Activated T-cell treated with anti-CD3 and anti-CD28 coated beads for 48 hours (primary cell): ENCODE results near the gene PSMA4.
"Not testable (repeated sequence)": the region's sequence is repeated elsewhere in the genome, so short reads cannot be mapped to it uniquely, and the experiment has no call there.

Experiments used
- DNase-seq: peaks from one replicate; pipeline ENCODE4 v3.0.0-alpha.2; 2020; ENCODE audit warnings: low read depth

PSMA4 gene

DNA sequence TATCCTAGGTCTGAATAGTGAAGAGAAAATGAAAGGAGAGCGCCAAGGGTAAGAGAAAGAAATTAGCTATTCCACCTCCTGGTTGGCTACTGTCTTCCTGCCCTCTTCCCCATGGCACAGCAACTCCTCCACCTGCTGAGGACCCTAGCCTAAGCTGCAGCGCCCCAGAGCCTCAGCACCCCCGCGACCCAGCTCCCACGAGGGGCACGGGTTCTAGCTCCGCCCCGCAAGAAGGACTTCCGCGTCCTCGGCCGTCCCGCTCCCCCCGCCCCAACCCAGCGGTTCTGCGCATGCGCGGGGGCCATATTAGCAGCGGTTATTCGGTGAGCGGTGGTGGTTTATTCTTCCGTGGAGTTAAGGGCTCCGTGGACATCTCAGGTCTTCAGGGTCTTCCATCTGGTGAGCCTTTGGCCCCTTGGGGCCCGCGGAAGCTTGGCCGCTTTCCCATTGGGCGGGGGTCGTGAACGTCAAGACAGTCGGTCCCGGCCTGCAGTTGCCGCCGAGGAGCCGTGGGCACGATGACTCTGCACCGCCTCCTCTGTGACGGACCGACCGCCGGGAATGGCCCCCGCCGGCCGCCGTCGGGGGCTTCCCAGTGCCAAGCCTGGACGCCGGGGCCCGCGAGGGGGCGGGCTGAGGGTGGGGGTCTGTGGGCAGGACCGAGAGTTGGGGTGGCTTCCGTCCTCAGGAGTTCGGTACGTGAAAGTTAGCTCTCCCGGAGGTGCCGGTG, at the start of gene PSMA4:
Gene PSMA4, plus strand, starts transcription at position 304 of the 730 bp plus-strand sequence. CDS start 1,484 bp downstream, outside the sequence.
- peak; percentile 92 for DNase-seq

DNA sequence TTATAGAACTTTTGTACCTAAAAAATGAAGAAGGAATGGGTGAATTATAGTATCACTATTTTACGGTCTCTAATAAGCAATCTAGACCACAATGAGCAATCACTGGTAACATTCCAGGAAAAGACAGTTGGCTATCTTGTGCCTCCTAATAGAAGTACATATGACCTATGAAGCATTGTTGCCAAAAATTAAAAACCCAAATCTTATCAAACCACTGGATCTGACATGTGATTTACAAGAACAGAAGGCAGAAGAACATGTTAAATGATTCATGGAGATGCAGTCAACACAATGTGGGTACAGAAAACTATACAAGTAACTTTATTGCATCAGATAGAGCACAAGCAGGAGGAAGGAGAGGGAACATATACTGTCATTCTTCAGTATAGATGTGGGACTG, 47.4 kb upstream of the PSMA4 start:
- DNase-seq: no peak

DNA sequence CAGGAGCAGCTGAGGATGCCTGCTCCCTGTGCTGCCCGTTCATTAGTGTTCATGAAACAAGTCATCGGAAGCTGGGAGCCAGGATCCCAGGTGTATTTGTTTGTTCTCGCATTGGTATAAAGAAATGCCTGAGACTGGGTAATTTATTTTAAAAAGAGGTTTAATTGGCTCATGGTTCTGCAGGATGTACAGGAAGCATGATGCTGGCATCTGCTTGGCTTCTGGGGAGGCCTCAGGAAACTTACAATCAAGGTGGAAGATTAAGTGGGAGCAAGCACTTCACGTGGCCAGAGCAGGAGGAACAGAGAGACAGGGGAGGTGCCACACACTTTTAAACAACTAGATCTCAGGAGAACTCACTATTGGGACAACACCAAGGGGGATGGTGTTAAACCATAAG, 38.4 kb upstream of the PSMA4 start:
- no peak for DNase-seq

DNA sequence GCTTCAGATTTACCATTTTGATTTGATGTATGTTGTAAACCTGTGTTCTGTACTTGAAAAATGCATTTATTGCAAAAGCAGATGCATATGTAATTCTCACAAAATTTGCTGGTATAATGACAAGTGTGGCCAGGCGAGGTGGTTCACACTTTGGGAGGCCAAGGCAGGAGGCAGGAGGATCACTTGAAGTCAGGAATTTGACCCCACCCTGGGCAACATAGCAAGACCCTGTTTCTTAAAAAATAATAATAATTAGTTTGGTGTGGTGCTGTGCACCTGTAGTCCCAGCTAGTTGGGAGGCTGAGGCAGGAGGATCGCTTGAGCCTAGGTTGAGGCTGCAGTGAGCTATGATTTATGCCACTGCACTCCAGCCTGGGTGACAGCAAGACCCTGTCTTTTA, 37.6 kb upstream of the PSMA4 start:
- no peak for DNase-seq

DNA sequence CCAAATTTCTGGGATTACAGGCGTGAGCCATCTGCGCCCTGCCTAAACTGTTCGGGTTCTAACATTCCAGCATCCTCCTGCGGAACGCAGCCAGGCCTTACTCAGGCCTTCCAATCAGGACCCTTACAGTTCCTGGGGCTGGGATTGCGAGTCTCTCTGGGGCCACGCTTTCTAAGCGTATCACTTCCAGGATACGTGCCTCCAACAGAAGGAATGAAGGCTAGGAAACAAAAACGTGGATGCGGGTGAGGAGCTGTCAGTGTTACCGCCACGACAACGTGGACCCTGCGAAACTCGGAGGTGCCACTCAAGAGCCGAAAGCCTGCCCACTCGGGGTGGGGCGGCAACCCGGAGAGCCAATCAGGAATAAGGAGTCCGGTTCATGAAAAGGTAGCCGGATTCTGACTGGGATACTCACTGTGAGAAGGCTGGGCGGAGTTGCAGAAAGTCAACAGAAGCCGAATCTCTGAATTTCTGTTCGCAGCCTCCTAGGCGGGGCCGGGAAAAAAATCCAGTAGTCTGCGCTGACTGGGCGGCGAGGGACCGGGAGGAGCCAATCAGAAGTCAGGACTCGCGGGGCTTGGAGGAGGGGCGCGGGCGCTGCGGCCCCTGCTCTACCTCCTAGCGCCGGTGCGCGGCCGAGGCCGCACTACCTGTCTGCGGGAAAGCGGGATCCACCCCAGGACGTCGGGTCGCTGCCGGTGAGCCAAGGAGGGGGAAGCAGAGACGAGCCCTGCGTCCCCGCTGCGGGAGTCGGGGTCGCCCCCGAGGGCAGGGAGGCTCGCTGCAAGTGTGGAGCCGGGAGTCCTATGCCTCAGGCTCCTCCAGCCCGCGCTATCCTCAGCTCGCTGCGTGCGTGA, 33.0 kb upstream of the PSMA4 start, which contains the start of gene HYKK:
Gene HYKK, plus strand, starts transcription at position 607 of the 860 bp plus-strand sequence. CDS start 5,512 bp downstream, outside the sequence.
- peak; percentile 77 for DNase-seq

DNA sequence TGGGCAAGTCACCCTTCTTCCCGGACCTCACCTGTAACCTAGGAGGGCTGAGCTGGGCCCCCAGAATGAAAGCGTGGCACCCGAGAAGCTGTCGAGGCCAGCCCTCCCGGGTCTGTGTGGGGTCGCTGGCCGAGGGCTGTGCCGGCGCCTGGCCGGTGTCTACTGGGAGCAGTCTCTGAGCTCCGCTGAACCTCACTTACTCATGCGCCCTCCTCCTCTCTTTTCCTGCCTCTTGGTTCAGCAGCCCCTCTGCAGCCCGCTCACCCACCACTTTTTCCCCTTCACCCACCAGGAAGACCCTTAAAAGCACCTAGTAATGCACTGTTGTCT, 32.4 kb upstream of the PSMA4 start:
- DNase-seq: no peak

DNA sequence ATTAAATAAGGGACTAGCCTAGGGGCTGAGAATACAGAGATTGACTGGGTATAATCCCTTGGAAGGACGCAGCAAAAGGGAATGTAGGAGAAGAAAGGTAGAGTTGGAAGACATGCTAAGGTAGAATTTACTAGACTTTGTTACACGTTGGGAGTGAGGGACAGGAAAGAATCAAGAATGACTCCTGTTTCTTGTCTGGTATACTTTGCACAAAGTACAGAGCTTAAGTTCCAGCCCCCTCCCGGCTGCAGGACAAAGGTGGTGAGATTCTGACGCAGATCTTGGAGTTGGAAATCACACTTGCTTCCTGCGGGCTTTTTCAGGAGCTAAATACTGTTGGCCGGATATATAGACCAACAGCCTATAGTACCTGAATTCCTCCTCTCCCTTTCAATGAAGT, 32.0 kb upstream of the PSMA4 start:
- DNase-seq: no peak

DNA sequence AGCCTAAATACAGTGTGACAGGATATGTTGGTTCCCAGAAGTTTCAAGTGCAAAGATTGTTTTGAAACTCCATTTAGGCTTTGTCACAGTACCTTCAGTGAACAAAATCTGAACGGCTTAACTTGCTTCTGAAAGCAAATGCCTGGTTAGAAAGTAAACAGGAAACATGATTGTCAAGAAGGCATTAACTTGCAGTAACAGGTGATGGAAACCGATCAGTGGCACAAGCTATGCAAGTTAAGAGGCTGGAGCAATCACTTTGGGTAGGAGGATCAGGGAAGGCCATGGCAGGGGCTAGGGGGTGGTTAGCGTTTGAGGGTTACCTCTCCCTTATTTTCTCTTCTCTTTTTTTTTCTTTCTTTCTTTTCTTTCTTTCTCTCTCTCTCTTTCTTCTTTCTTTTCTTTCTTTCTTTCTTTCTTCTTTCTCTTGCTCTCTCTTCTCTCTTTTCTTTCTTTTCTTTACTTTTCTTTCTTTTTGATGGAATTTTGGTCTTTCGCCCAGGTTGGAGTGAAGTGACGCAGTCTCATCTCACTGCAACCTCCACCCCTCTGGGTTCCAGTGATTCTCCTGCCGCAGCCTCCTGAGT, 30.4 kb upstream of the PSMA4 start:
- no peak for DNase-seq

DNA sequence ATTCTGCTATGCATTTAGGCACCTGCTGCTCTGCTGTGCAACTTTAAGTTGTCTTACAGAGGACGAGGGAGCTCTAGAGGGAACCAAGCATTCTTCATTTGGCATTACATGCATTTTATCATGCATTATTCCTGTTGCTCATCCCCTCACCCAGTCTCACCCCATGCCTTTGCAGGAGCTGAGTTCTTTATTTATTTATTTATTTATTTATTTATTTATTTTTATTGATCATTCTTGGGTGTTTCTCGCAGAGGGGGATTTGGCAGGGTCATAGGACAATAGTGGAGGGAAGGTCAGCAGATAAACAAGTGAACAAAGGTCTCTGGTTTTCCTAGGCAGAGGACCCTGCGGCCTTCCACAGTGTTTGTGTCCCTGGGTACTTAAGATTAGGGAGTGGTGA, 20.2 kb upstream of the PSMA4 start:
- DNase-seq: not testable (repeated sequence)

DNA sequence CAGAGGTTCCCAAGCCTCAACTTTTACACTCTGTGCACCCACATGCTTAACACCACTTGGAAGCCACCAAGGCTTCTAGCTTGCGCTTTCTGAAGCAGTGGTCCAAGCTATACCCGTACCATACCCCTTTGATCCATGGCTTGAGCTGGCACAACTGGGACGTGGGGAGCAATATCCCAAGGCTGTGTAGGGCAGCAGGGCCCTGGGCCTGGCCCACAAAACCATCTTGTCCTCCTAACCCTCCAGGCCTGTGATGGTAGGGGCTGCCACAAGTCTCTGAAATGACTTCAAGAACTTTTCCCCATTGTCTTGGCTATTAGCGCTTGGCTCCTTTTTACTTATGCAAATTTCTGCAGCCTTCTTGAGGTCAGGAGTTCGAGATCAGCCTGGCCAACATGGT, 16.0 kb upstream of the PSMA4 start:
- DNase-seq: no peak

DNA sequence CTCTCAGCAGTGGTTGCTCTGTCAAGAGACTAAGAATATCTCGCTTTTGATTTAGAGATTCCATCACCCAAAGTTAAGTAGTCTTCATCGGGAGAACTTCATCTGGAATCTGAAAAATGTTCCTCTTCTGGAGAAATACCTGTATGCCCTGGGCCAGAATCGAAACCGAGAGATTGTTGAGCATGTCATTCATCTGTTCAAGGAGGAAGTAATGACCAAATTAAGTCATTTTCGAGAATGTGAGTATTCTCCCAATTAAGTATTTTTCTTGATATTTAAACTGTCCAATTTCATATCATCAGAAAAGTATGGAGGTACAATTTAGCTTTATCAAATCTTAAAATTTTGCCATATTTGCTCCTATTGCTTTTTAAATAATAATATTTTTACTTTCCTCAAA, 12.9 kb upstream of the PSMA4 start:
- DNase-seq: no peak

DNA sequence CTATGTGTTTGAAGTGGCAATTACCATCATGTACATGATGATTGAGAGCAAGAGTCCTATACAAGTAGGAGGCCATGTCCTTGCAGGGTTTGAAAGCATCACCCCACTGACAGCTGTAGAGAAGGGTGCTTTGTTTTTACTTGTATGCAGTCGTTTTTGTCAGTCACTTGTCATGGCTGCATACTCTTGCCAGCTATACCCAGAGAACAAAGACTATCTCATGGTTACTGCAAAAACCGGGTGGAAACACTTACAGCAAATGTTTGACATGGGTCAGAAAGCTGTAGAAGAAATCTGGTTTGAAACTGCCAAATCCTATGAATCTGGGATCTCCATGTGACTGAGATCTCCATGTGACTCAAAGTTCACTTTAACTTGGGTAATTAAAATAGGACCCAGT, 6.9 kb upstream of the PSMA4 start:
- no peak for DNase-seq

DNA sequence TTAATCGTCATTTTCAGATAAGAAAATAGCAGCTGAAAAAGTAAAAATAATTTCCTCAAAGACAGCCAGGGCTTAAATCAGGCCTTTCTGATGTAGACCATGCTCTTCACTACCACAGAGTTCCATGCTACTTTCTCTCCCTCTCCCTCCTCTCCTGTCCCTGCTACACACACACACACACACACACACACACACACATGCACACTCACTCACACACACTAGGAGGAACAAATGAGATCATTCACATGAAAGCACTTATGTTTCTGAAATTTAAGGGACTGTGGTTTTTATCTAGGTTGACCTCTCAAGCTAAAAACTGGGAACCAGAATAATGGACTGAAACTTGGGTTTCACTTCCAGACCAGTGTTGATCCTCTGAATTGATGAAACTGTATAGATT, 4.1 kb upstream of the PSMA4 start:
- no peak for DNase-seq

DNA sequence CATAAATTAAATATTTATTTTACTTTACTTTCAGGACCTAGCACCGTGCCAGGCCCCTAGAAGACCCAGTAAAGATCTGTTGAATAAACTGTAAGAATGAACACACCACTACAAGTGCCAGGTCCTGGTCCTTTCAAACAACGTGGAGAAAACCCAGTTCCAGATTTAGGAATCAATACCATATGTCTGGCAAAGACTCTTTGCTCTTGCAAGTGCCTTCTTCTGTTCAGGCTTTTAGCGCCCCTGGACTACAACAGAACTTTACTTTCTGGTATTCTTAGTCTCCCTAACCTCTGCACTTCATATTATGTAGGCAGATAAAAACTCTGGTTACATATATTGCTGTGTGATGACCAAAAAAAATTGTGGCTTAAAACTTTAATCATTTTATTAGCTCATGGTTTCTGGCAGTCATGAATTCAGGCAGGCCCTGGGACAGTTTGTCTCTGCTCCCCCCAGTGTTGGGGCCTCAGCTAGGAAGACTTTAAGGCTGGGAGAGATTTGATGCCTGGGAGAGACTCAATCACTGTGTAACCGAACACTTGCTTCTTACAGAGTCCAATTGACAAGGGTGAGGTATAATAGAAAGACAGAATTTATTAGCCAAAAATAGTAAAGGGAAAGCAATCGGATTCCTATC, 2.9 kb upstream of the PSMA4 start:
- no peak for DNase-seq

DNA sequence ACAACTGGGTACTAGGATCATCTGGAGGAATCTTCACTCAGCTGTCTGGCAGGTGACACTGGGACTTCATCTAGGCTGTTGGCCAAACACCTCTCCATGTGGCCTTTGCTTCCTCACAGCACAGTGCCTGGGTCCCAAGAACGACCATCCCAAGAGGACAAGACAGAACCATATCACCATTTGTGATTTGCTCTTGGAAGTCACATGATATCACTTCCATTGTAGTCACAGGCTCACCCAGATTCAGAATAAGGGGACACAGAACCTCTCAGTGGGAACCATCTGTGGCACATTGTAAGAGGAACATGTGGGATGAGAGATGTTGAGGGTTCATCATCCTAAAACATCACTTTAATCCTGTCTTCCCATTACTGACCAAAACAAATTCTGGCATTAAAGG, 1.9 kb upstream of the PSMA4 start:
- no peak for DNase-seq

DNA sequence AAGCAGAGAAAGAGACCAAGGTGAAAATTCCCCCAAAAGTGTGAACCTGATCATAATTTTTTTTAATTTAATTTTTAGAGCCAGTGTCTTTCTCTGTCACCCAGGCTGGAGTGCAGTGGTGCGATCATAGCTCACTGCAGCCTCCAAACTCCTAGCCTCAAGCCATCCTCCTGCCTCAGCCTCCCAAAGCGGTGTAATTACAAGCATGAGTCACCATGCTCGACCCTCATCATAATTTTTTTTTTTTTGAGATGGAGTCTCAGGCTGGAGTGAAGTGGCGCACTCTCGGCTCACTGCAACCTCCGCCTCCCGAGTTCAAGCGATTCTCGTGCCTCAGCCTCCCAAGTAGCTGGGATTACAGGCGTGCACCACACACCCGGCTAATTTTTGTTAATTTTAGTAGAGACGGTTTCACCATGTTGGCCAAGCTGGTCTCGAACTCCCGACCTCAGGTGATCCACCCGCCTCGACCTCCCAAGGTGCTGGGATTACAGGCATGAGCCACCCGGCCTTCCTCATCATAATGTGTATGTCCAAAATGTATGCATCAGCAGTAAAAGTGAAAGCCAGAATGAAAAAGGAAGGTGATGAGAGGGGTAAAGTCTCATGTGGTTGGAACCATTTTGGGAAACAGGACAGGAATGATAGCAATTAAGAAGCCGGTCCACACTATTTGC, 642 bp upstream of the PSMA4 start:
- DNase-seq: not testable (repeated sequence)

DNA sequence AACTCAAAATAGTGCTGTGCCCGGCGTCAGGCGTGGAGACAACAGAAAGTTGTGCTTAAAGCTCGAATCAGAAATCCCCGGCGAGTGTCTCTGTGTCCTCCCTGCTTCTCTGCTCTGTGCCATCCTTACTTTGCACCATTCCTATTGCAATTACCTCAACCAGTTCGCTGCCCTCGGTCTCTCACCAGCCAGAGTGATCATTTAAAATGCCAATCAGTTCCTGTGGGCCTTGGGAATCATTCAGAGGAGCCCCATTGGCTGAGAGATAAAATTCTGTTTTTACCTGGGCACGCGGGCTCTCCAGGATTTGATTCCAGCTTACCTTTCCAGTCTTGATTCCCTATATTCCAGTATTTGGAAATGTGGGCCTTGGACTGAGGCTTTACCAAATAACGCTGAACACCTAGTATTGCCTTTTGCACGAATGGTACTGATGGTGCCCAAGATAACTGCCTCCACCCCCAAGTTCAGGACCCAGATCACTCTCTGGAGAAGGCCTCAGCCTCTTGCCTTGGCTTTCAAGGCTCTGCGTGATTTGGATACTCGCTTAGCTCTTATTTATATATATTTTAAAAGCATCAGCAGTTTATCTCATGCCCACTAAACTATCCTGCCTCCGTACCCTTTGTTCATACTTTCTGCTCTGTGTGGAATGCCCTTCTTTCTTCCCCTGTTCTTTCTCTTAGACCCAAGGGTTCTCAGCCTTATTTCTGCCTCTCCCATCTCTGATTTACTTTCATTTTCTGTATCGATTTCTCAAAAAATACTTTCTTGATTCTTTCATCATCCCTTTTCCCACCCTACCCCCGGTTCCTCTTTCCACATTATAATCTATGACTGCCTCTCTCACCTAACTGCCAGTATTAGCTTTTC, 863 bp downstream of the PSMA4 start:
- DNase-seq: no peak

DNA sequence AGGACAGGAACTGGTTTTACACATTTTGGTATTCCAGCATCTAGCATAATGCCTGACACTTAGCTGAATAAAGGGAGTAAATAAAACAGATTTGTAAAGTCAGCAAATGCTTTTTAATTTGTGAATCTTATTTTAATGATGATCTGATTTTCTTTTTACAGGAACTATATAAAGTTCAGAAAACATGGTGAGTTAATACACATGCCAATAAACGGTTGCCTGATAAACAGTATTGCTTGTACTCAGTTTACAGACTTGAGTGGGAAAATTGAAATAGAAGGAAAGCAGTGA, 1.4 kb downstream of the PSMA4 start:
- no peak for DNase-seq

DNA sequence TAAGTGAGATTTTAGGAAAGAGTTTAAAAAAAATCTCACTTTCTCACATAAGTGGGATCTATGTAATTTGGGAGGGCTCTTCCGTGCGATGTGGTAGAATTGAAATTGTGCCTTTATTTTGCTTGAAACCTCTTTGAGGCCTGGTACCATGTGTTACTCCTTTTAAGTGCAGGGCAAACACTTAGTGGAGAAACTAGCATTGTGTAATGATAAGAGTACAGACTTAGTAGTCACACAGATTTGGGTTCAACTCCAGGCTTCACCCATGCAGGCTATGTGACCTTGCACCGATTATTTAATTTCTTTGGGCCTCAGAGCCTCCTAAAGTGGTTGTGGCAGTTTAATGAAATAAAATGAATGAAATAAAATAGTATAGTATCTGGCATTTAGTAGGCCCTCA, 2.4 kb downstream of the PSMA4 start:
- DNase-seq: no peak

DNA sequence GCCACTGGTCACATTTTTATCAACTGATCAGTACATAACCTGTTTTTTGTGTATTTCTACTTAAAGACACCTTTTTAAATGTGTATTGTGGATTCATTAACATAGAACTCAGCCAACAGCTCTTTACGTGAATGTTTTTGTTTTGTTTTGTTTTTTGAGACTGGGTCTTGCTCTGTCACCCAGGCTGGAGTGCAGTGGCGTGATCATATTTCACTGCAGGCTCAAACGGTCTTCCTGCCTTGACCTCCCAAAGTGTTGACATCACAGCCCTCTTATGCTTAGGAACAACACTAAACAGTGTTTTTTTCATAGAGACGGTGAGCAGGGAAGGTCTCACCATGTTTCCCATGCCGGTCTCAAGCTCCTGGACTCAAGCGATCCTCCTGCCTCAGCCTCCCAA, 9.9 kb downstream of the PSMA4 start:
- DNase-seq: no peak

DNA sequence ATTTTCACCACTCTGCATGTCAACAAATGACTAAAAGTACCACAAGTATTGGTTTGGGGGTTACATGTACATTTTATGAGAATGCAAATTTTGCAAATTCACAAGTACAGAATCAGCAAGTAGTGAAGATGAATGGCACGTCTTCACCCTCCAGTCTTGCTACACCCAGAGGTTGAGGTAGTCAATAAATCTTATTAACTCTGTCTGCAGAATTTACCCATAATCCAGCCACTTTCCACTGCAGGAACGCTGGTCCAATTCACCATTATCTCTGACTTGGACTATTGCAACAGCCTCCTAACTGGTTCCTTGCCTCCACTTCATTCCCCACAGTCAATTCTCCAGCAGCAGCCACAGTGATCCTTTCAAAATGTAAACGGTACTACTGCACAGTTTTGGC, 10.6 kb downstream of the PSMA4 start:
- DNase-seq: no peak
